Heart left ventricle (tissue), 16 donors: ENCODE measurements around the gene OSBP2. TPM values are rescaled to one million over a fixed set of nuclear protein-coding genes. Genes with fewer than 3 reads are reported as not detected.

Experiments used
- ATAC-seq, 4 donors: fragments of 200-7000 bp; cut with Tn5 transposase; one replicate each; pipeline ENCODE4 v1.9.1; 2020 to 2022; ENCODE audit warnings: moderate library complexity in 4 of 4, mild to moderate bottlenecking in 3 of 4, moderate number of reproducible peaks in 1 of 4
- DNase-seq, 5 donors: peaks; one replicate each; pipeline ENCODE4 v3.0.0-alpha.2; 2020
- H3K27ac ChIP-seq, 12 donors: fragments of 200-600 bp; sonication (generic) in 4 of 12; one replicate each; pipeline versions ENCODE4 v1.5.0 to v1.8.0; 2016 to 2022; ENCODE audit warnings: mild to moderate bottlenecking in 2 of 12
- H3K27me3 ChIP-seq, 9 donors: fragments of 200-600 bp; sonication (generic) in 2 of 9; one replicate each; pipeline versions ENCODE4 v1.5.1 to v1.8.0; 2016 to 2022; ENCODE audit warnings: mild to moderate bottlenecking in 3 of 9
- H3K36me3 ChIP-seq, 9 donors: fragments of 200-600 bp; sonication (generic) in 2 of 9; one replicate each; pipeline versions ENCODE4 v1.5.0 to v1.8.0; 2018 to 2022; ENCODE audit warnings: mild to moderate bottlenecking in 2 of 9
- H3K4me1 ChIP-seq, 12 donors: fragments of 200-600 bp; sonication (generic) in 4 of 12; one replicate each; pipeline versions ENCODE4 v1.5.0 to v1.8.0; 2016 to 2022; ENCODE audit warnings: mild to moderate bottlenecking in 3 of 12
- H3K4me3 ChIP-seq, 12 donors: fragments of 200-600 bp; sonication (generic) in 4 of 12; one replicate each; pipeline versions ENCODE4 v1.5.0 to v1.8.0; 2017 to 2022; ENCODE audit warnings: mild to moderate bottlenecking in 9 of 12, moderate library complexity in 4 of 12
- H3K9me3 ChIP-seq, 12 donors: fragments of 200-600 bp; sonication (generic) in 4 of 12; one replicate each; pipeline versions ENCODE4 v1.5.0 to v1.8.0; 2016 to 2022; ENCODE audit warnings: mild to moderate bottlenecking in 1 of 12
- CTCF ChIP-seq, 12 donors: fragments of 200-600 bp; sonication (generic) in 4 of 12; IDR thresholded peaks; one replicate each; pipeline versions ENCODE4 v1.5.0 to v1.8.0; 2018 to 2022; ENCODE audit warnings: antibody characterized with exemption in 12 of 12, mild to moderate bottlenecking in 5 of 12
- POLR2A ChIP-seq, 2 donors: fragments of 450-650 bp; IDR thresholded peaks; one replicate each; pipeline ENCODE4 v1.6.1; 2017; ENCODE audit warnings: antibody characterized with exemption in 2 of 2, mild to moderate bottlenecking in 2 of 2, moderate library complexity in 2 of 2
- WGBS, 4 donors: extraction: QIAGEN DNeasy Blood & Tissue Kit in 2 of 4; methylation state at CpG; one replicate each; pipeline versions ENCODE4 v1.1.5 to v1.1.7; 2013 to 2018; 5-methylcytosine and 5-hydroxymethylcytosine counted together
- intact Hi-C, 10 donors: fragments of 100-400 bp; cut with DNase I; formaldehyde crosslinking; loops; one replicate each; pipeline versions ENCODE4 v1.11.1 to v1.14.2; 2022
- polyA plus RNA-seq, 2 donors: library from polyadenylated mRNA; stranded (reverse); fragments of 200-250 nt; gene quantifications; one replicate each; pipeline ENCODE4 v1.2.3, GENCODE V29; 2013
- total RNA-seq, 9 donors: library from RNA; depleted of rRNA in 2 of 9; stranded (reverse); fragments of >200 nt in 2 of 9; fragmentation: NEBNext Ultra II Directional in 3 of 9; extraction: Animal tissue kit (Norgen Biotek cat#: 25700) in 3 of 9; gene quantifications; one replicate each; pipeline versions ENCODE4 v1.1.0 to v1.2.4, GENCODE V29; 2016 to 2023
- donor health status: ischemic (EF 13 %, LVEDD 7.1; RV severe dilation, severe dysfunction).
- donor health status: healthy with polysubstance abuse.
- donor health status: DM: no; HTN: yes; CAD: no.
- donor health status: DM: no; HTN: no; CAD: no.
- donor health status: ischemic (EF 25% LVEDD 6.9; RV normal size, moderate dysfunction).
- donor health status: ischemic (EF 25% LVEDD 5.7; RV mildly dilated, moderate dysfunction).
- donor health status: healthy.
- donor health status: DM: yes; HTN: yes; CAD: no.
- donor health status: ischemic (EF 35%, LVEDD 5.7; RV mildly dilated, moderate dysfunction).
- donor health status: nonischemic (EF 11% LVEDD 7.7; RV severe dilation, severe dysfunction).
- donor health status: DM: yes; HTN: yes; CAD: no.
- donor health status: PGD.
- donor health status: ischemic (EF 29% LVEDD 5.4; RV normal size, mild dysfunction).
- donor health status: nonischemic (EF 23%, LVEDD 6.1; RV moderate dilation, normal function).

OSBP2 gene
- total and polyA plus RNA-seq, 11 donors, result 2.0 to 23.5 (median 12.2) TPM

GRCh38 chr22:30902496-30903357, 208.1 kb downstream of the OSBP2 start:
- WGBS, 4 donors, result 71 to 75% (median 74%) methylated on average over 16 of the region's 16 CpGs
- Histone ChIP-seq H3K36me3 (peaks cover 0 to 22% (median 0%) of the 10 kb centered on the region in 9 donors), H3K27ac (no peak overlapping the region), H3K4me3 (no peak overlapping the region), H3K9me3 (peaks cover 0 to 30% (median 18%) of the 10 kb centered on the region in 12 donors), H3K27me3 (no peaks in the 10 kb centered on the region), H3K4me1 (no peaks in the 10 kb centered on the region)
- intact Hi-C loops, result no loop called here
- DNase-seq, result no peak
- TF ChIP-seq CTCF (IDR thresholded peaks at IDR 0.05) (no peak), POLR2A (IDR thresholded peaks at IDR 0.05) (no peak)
- no peak for ATAC-seq

GRCh38 chr22:30903876-30904460, 209.3 kb downstream of the OSBP2 start:
- H3K4me3 ChIP-seq, result no peak overlapping the region
- H3K36me3 ChIP-seq, result peaks cover 0 to 17% (median 0%) of the 10 kb centered on the region in 9 donors
- no peaks in the 10 kb centered on the region for H3K27me3 ChIP-seq
- DNase-seq (no peak), ATAC-seq (no peak)
- 90 to 94% (median 93%) methylated on average over 6 of the region's 6 CpGs for WGBS, 4 donors
- H3K9me3 ChIP-seq, result peaks cover 0 to 19% (median 11%) of the 10 kb centered on the region in 12 donors
- no peak overlapping the region for H3K27ac ChIP-seq
- H3K4me1 ChIP-seq, result no peaks in the 10 kb centered on the region
- TF ChIP-seq POLR2A (IDR thresholded peaks at IDR 0.05) (no peak), CTCF (IDR thresholded peaks at IDR 0.05) (no peak)
- intact Hi-C loops, result no loop called here

GRCh38 chr22:30905696-30906341, 211.1 kb downstream of the OSBP2 start:
- DNase-seq, result no peak

More at GRCh38 chr22:30905696-30906341, 211.1 kb downstream of the OSBP2 start:
- Histone ChIP-seq H3K27me3 (no peaks in the 10 kb centered on the region), H3K9me3 (peaks cover 0 to under 1% (median 0%) of the 10 kb centered on the region in 12 donors), H3K4me3 (no peak overlapping the region), H3K4me1 (no peaks in the 10 kb centered on the region), H3K36me3 (peaks cover 0 to 13% (median 0%) of the 10 kb centered on the region in 9 donors), H3K27ac (no peak overlapping the region)
- TF ChIP-seq CTCF (IDR thresholded peaks at IDR 0.05) (no peak), POLR2A (IDR thresholded peaks at IDR 0.05) (no peak)
- ATAC-seq, result no peak
- intact Hi-C loops, result no loop called here
- WGBS, 4 donors, result 94 to 97% (median 95%) methylated on average over 42 to 49 of the region's 49 CpGs
